Fibroblast of lung (primary cell): ENCODE data around the gene FSTL5.

Experiments
- CTCF ChIP-seq, 2 donors: IDR thresholded peaks in 1 of 2; conservative IDR thresholded peaks in 1 of 2; 1 replicate in 1 of 2; 2 replicates in 1 of 2; pipeline ENCODE4 v1.5.1; 2011 to 2012; ENCODE audit warnings: low read length in 2 of 2, control low read depth in 1 of 2, inconsistent platforms in 1 of 2, low read depth in 1 of 2, mild to moderate bottlenecking in 1 of 2
- EZH2 ChIP-seq: IDR thresholded peaks from 2 replicates; pipeline ENCODE4 v1.5.1; 2012; ENCODE audit warnings: low read length, control low read depth, mild to moderate bottlenecking; ENCODE audit errors: missing control alignments

GRCh38 chr4:161651586-161651985 lies 512.2 kb downstream of the FSTL5 start:
- TF ChIP-seq EZH2 (no peak), CTCF (conservative IDR thresholded peaks at IDR 0.05 in 1 of 2, IDR thresholded peaks at IDR 0.05 in 1 of 2; ENCODE audit: low read depth in 1 of 2, low read length in 2 of 2) (no peak)
